ENCODE data around the gene HACD2.

The HACD2 gene

DNA sequence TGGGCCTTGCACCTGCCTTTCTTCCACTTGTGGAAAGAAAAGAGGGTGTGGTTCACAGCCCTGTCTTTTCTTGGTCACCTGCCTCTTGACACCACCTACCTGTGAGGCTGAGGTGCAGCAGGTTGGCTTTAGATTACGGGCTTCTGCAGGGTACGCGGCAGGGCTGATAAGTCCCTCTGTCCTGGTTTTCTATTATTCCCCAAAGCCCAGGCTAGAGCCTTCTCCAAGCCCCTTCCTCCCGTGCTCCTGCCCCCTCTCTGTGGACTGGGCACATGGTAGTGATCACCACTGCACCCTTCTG is 44.8 kb upstream of the HACD2 start:
- H3K9me3 ChIP-seq (ENCODE audit: control insufficient read depth, low read length), result no peaks in the 10 kb centered on the region
- no peaks in the 10 kb centered on the region for H3K4me1 ChIP-seq
- H2AFZ ChIP-seq, result no peak overlapping the region
- no peak overlapping the region for H3K4me2 ChIP-seq (ENCODE audit: low read length)
- TF ChIP-seq, protein P1, sequence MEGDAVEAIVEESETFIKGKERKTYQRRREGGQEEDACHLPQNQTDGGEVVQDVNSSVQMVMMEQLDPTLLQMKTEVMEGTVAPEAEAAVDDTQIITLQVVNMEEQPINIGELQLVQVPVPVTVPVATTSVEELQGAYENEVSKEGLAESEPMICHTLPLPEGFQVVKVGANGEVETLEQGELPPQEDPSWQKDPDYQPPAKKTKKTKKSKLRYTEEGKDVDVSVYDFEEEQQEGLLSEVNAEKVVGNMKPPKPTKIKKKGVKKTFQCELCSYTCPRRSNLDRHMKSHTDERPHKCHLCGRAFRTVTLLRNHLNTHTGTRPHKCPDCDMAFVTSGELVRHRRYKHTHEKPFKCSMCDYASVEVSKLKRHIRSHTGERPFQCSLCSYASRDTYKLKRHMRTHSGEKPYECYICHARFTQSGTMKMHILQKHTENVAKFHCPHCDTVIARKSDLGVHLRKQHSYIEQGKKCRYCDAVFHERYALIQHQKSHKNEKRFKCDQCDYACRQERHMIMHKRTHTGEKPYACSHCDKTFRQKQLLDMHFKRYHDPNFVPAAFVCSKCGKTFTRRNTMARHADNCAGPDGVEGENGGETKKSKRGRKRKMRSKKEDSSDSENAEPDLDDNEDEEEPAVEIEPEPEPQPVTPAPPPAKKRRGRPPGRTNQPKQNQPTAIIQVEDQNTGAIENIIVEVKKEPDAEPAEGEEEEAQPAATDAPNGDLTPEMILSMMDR (IDR thresholded peaks at IDR 0.05), result no peak
- peaks cover 3% of the 10 kb centered on the region for H3K27me3 ChIP-seq (ENCODE audit: control insufficient read depth, insufficient read depth, low read length)
- no peaks in the 10 kb centered on the region for H3K36me3 ChIP-seq (ENCODE audit: control insufficient read depth, insufficient read depth, low read length)
- H3K27ac ChIP-seq, result no peak overlapping the region
- no peak overlapping the region for H3K9ac ChIP-seq
- no peak overlapping the region for H3K4me3 ChIP-seq (ENCODE audit: low read depth, low read length)
- no peaks in the 10 kb centered on the region for H3K79me2 ChIP-seq

DNA sequence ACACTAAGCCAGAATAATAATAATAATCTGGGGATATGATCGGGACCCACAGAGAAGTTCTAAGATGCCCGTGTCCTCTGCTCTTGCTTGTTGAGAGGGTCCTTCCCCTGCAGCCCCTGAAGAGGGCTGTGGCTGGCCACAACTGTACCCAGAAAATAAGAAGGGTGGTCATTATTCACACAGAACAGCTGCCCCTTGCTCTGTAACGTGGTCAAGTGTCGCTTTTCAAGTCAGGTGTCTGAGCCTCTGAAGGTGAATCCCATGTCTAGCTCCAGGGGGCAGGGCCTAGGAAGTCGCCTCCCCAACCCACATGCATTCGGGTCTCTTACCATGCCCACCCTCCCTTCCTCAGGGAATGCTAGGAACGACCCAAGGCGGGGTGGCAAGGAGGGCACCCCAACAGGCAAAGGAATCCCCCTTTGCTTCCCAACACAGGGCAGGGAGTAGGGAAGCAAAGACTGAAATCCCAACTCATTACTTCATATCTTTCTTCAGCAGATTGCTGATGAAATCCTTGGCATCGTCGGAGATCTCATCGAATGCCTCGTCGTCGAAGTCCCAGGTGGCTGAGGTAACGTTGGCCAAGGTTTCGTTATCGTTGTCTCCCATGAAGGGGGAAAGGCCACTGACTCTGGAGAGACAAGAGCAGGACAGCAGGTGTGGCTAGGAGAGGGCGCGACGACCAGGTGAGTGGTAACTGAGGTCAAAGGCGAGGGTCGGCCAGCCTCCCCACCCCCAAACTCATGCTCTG is 44.3 kb upstream of the HACD2 start:
- H2AFZ ChIP-seq, result no peak overlapping the region
- H3K4me1 ChIP-seq, result no peaks in the 10 kb centered on the region
- H3K36me3 ChIP-seq (ENCODE audit: control insufficient read depth, insufficient read depth, low read length), result no peaks in the 10 kb centered on the region
- H3K27ac ChIP-seq, result no peak overlapping the region
- no peaks in the 10 kb centered on the region for H3K79me2 ChIP-seq
- H3K4me2 ChIP-seq (ENCODE audit: low read length), result no peak overlapping the region
- no peak overlapping the region for H3K4me3 ChIP-seq (ENCODE audit: low read depth, low read length)
- H3K9me3 ChIP-seq (ENCODE audit: control insufficient read depth, low read length), result no peaks in the 10 kb centered on the region
- H3K27me3 ChIP-seq (ENCODE audit: control insufficient read depth, insufficient read depth, low read length), result peaks cover 3% of the 10 kb centered on the region
- H3K9ac ChIP-seq, result no peak overlapping the region
- TF ChIP-seq, protein P1 (IDR thresholded peaks at IDR 0.05), result no peak

DNA sequence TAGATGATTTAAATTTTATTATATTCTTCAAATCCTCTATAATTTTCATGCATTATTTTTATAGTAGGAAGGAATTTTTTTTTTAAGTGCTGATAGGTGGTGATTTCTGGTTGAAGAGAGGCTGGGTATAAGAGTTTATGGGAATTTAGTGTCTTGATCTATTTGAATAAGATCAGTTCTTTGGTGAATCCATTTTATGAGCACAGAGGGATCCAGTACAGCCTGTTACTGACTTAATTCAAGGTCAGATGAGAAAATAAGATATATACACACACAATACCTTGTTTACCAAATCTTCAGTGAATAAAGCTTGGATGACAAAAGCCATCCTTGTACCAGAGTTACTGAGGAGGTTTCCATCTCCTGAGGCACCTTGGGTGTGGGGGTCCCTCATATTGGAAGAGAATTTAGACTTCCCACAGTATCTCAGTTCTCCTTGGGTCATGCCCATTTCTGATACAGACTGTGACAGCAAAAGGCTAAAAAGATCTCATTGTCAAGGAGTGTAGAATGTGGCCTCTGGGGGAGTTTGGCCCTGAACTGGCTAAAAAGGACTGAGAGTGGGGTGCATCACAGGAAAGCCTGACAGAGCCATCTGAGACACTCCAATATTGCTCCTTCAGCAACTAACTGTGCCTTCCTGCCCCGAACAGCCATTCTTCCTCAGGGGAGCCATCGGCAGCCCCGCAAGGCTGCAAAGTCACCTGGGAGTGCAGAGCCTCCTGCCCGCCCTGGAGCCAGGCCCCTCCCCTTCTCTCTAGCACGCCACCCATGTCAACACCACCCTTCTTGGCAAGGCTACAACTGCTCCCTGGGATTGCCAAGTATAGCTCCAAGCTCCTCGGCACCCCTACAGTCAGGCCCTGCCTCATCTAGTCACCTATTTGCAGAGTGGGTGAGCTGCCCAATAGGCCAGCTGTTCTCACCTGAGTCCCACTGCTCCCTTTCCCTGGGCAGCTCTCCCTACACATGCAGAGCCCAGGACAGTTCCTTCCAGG is 43.1 kb upstream of the HACD2 start:
- Histone ChIP-seq H2AFZ (no peak overlapping the region), H3K27ac (no peak overlapping the region), H3K9me3 (ENCODE audit: control insufficient read depth, low read length) (no peaks in the 10 kb centered on the region), H3K36me3 (ENCODE audit: control insufficient read depth, insufficient read depth, low read length) (no peaks in the 10 kb centered on the region), H3K4me3 (ENCODE audit: low read depth, low read length) (no peak overlapping the region), H3K27me3 (ENCODE audit: control insufficient read depth, insufficient read depth, low read length) (peaks cover 3% of the 10 kb centered on the region), H3K9ac (no peak overlapping the region), H3K4me1 (no peaks in the 10 kb centered on the region), H3K4me2 (ENCODE audit: low read length) (no peak overlapping the region), H3K79me2 (no peaks in the 10 kb centered on the region)
- TF ChIP-seq, protein P1 (IDR thresholded peaks at IDR 0.05), result no peak

DNA sequence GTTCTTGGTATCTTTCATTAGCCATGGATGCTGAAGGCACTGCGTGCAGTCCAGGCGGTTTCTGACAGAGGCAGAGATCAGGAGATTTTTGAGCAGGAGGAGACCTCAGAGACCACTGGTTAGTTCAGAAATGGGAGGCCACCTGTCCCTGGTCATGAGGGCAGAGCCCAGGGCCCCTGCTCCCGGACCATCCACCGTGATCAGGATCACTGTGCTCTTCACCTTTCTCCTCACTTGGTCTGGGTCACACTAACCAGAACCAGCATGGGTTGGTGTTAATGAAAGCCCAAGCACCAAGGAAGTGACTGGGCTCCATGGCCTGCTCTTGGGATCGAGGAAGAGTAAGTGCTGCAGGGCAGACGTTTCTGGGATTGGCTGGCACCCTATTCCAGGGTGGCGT is 42.0 kb upstream of the HACD2 start:
- Histone ChIP-seq H3K27me3 (ENCODE audit: control insufficient read depth, insufficient read depth, low read length) (peaks cover 3% of the 10 kb centered on the region), H3K4me3 (ENCODE audit: low read depth, low read length) (no peak overlapping the region), H2AFZ (no peak overlapping the region), H3K9ac (no peak overlapping the region), H3K4me1 (no peaks in the 10 kb centered on the region), H3K9me3 (ENCODE audit: control insufficient read depth, low read length) (no peaks in the 10 kb centered on the region), H3K79me2 (no peaks in the 10 kb centered on the region), H3K27ac (no peak overlapping the region), H3K36me3 (ENCODE audit: control insufficient read depth, insufficient read depth, low read length) (no peaks in the 10 kb centered on the region), H3K4me2 (ENCODE audit: low read length) (no peak overlapping the region)
- TF ChIP-seq, protein P1 (IDR thresholded peaks at IDR 0.05), result no peak
